ENCODE data around the gene MACROH2A2. TPM values are rescaled to one million over a fixed set of nuclear protein-coding genes. Genes with fewer than 3 reads are reported as not detected.
A peak's percentile ranks its signal among the peaks of the same experiment; 100 is the strongest.

MACROH2A2 gene
- total and polyA plus RNA-seq, 2 of the 13 experiments (the other 11 are each of a cell fraction or from before 2014, with no cell fraction given): 9.8 to 43.1 TPM

DNA sequence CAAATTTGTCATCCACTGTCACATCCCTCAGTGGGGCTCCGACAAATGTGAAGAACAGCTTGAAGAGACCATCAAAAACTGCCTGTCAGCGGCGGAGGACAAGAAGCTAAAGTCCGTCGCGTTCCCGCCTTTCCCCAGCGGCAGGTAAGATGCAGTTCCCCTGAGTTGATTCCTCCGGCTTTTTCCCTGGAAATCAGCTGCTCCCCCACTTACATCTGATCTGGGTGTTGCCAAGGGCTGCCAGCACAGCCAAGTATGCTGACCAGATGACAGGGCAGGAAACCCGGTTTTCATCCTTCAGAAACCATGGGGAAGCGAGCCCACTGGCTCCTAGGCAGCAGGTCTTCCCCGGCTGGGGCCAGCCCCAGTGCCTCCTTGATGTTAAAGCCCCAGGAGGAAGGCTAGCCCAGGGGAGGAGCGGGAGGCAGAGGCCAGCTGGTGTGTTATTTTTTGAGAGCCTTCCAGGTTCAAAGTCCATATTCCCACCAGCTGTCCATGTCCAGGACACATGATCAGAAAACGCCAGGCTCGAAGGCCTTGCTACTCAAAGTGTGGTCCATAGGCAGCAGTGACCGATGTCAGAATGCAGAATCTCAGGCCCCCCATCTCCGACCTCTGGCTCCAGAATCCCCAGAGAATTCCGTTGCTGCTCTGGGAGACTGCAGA lies 56.6 kb downstream of the MACROH2A2 start (continued):
- TF ChIP-seq IKZF5 (CRISPR knock-in tag; IDR thresholded peaks at IDR 0.05): peak; percentile 76
- no peak for TF ChIP-seq TCF12 (IDR thresholded peaks at IDR 0.05)
- 0 out of 2 replicates have a peak, but pooled peaks have one; percentile 37 for TF ChIP-seq TCF12 (CRISPR knock-in tag; IDR thresholded peaks at IDR 0.05)
- TF ChIP-seq ONECUT2 (CRISPR knock-in tag; IDR thresholded peaks at IDR 0.05): no peak
- TF ChIP-seq HDAC1 (CRISPR knock-in tag; IDR thresholded peaks at IDR 0.05): peak; percentile 66; the same call in 1 of the 2 replicates
- no peak for TF ChIP-seq DZIP1 (CRISPR knock-in tag; IDR thresholded peaks at IDR 0.05)
- no peak for TF ChIP-seq ZNF558 (CRISPR knock-in tag; IDR thresholded peaks at IDR 0.05; ENCODE audit: borderline replicate concordance)
- TF ChIP-seq ZNF251 (CRISPR knock-in tag; IDR thresholded peaks at IDR 0.05): no peak
- TF ChIP-seq MTA1 (CRISPR knock-in tag; IDR thresholded peaks at IDR 0.05; ENCODE audit: borderline replicate concordance): no peak
- TF ChIP-seq ZNF615 (CRISPR knock-in tag; IDR thresholded peaks at IDR 0.05; ENCODE audit: borderline replicate concordance): no peak
- TF ChIP-seq TP53 (CRISPR knock-in tag; conservative IDR thresholded peaks at IDR 0.05): 0 out of 2 replicates have a peak, but pooled peaks have one; percentile 67
- no peak for TF ChIP-seq ZNF124 (CRISPR knock-in tag; IDR thresholded peaks at IDR 0.05)
- TF ChIP-seq, protein P1, sequence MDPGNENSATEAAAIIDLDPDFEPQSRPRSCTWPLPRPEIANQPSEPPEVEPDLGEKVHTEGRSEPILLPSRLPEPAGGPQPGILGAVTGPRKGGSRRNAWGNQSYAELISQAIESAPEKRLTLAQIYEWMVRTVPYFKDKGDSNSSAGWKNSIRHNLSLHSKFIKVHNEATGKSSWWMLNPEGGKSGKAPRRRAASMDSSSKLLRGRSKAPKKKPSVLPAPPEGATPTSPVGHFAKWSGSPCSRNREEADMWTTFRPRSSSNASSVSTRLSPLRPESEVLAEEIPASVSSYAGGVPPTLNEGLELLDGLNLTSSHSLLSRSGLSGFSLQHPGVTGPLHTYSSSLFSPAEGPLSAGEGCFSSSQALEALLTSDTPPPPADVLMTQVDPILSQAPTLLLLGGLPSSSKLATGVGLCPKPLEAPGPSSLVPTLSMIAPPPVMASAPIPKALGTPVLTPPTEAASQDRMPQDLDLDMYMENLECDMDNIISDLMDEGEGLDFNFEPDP (CRISPR knock-in tag; conservative IDR thresholded peaks at IDR 0.05): no peak
- TF ChIP-seq PATZ1 (CRISPR knock-in tag; IDR thresholded peaks at IDR 0.05): peak; percentile 33; the same call in 1 of the 2 replicates
- peak; percentile 53; the same call in 1 of the 2 replicates for TF ChIP-seq ZNF441 (CRISPR knock-in tag; IDR thresholded peaks at IDR 0.05; ENCODE audit: borderline replicate concordance)
